HCT116 (cell line): ENCODE measurements around the gene NPIPB2.
"Not testable (repeated sequence)": the region's sequence is repeated elsewhere in the genome, so short reads cannot be mapped to it uniquely, and the experiment has no call there.

Experiments used
- EZH2 ChIP-seq: fragments of 200-600 bp; sonication (generic); IDR thresholded peaks from 2 replicates; pipeline ENCODE4 v1.6.1; 2017; ENCODE audit warnings: antibody characterized with exemption, mixed run types
- POLR2A ChIP-seq: IDR thresholded peaks from 2 replicates; pipeline ENCODE4 v1.7.0; 2011; ENCODE audit warnings: borderline replicate concordance; ENCODE audit not compliant: insufficient read depth, insufficient read length; ENCODE audit errors: extremely low read depth
- POLR2AphosphoS5 ChIP-seq: IDR thresholded peaks from 2 replicates; pipeline ENCODE4 v1.6.1; 2011; ENCODE audit warnings: mild to moderate bottlenecking, low read depth, low read length, moderate library complexity
- RAD21 ChIP-seq: IDR thresholded peaks from 2 replicates; pipeline ENCODE4 v1.6.1; 2012; ENCODE audit warnings: low read depth, mild to moderate bottlenecking
- REST ChIP-seq: IDR thresholded peaks from 2 replicates; pipeline ENCODE4 v1.6.1; 2012; ENCODE audit warnings: low read depth
- SP1 ChIP-seq: IDR thresholded peaks from 2 replicates; pipeline ENCODE4 v1.6.1; 2012; ENCODE audit warnings: low read depth
- SRF ChIP-seq: IDR thresholded peaks from 2 replicates; pipeline ENCODE4 v1.6.1; 2012; ENCODE audit warnings: low read depth
- YY1 ChIP-seq: IDR thresholded peaks from 2 replicates; pipeline ENCODE4 v1.6.1; 2011; ENCODE audit warnings: low read length, low read depth, moderate library complexity, mild to moderate bottlenecking; ENCODE audit not compliant: insufficient replicate concordance; ENCODE audit errors: extremely low read depth
- ZFX ChIP-seq: fragments of 450-650 bp; IDR thresholded peaks from 2 replicates; pipeline ENCODE4 v1.6.1; 2017
- TF ChIP-seq, protein P1 (sequence below), 3 experiments: fragments of 200-600 bp in 1 of 3; sonication (generic) in 1 of 3; IDR thresholded peaks in 2 of 3; conservative IDR thresholded peaks in 1 of 3; 2 replicates each; pipeline ENCODE4 v1.5.1; 2012 to 2017; ENCODE audit warnings: low read depth in 2 of 3, low read length in 2 of 3, antibody characterized with exemption in 1 of 3, borderline replicate concordance in 1 of 3, control low read depth in 1 of 3, mild to moderate bottlenecking in 1 of 3, mixed read lengths in 1 of 3, mixed run types in 1 of 3, moderate library complexity in 1 of 3; ENCODE audit not compliant: insufficient read depth in 1 of 3
- TF ChIP-seq, protein P2 (sequence below): IDR thresholded peaks from 2 replicates; pipeline ENCODE4 v1.6.1; 2012

DNA sequence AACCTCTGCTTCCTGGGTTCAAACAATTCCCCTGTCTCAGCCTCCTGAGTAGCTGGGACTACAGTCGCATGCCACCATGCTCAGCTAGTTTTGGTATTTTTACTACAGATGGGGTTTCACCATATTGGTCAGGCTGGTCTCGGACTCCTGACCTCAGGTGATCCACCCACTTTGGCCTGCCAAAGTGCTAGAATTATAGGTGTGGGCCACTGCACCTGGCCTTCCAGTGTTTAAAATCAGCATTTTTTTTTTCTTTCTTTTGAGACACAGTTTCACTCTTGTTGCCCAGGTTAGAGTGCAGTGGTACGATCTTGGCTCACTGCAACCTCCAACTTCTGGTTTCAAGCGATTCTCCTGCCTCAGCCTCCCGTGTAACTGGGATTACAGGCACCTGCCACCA lies 28.4 kb upstream of the NPIPB2 start:
- not testable (repeated sequence) for TF ChIP-seq POLR2A, SP1, ZFX, SRF, RAD21, POLR2AphosphoS5, REST, YY1, EZH2
- TF ChIP-seq, protein P1, sequence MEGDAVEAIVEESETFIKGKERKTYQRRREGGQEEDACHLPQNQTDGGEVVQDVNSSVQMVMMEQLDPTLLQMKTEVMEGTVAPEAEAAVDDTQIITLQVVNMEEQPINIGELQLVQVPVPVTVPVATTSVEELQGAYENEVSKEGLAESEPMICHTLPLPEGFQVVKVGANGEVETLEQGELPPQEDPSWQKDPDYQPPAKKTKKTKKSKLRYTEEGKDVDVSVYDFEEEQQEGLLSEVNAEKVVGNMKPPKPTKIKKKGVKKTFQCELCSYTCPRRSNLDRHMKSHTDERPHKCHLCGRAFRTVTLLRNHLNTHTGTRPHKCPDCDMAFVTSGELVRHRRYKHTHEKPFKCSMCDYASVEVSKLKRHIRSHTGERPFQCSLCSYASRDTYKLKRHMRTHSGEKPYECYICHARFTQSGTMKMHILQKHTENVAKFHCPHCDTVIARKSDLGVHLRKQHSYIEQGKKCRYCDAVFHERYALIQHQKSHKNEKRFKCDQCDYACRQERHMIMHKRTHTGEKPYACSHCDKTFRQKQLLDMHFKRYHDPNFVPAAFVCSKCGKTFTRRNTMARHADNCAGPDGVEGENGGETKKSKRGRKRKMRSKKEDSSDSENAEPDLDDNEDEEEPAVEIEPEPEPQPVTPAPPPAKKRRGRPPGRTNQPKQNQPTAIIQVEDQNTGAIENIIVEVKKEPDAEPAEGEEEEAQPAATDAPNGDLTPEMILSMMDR (IDR thresholded peaks at IDR 0.05 in 2 of 3, conservative IDR thresholded peaks at IDR 0.05 in 1 of 3; ENCODE audit: borderline replicate concordance in 1 of 3, insufficient read depth in 1 of 3, low read depth in 2 of 3, low read length in 2 of 3), result not testable (repeated sequence)
- TF ChIP-seq, protein P2, sequence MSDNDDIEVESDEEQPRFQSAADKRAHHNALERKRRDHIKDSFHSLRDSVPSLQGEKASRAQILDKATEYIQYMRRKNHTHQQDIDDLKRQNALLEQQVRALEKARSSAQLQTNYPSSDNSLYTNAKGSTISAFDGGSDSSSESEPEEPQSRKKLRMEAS, result not testable (repeated sequence)
